ENCODE measurements around the gene PDE4D. TPM values are rescaled to one million over a fixed set of nuclear protein-coding genes. Genes with fewer than 3 reads are reported as not detected.

PDE4D gene
- total RNA-seq, 1 donor from 2014 or later, result 39.2 TPM

DNA sequence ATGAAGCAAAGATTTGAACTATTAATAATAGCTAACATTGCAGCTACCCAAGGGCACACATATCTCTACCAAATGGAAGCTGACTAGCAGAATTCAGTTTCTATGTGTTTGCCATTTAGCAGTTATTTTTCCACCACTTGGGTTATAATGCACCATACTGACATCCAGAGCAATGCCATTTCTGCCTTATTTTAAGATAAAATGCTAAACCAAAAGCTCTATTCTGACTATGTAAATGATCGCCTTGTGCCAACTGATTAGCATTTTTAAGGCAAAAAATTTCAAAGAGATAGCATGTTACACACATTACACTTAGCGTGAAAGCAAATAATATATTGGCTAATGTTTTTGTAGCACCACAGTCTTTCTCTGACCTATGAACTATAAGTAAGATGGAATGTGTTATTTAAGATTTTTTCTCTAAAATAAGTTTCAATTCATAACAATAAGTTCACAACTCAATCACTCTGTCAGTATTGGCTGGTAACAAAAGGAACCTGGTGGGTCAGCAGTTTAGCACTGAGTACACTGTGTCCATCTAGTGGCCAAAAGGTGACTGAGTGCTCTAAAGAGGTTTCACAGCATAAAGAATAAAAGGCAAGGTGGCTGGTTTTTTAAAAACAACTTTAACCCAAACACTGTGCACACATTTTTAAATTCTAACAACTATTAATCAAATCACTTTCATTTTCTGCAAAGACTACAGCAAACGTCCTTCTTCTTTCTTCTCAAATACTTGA, 443.5 kb downstream of the PDE4D start:
- Histone ChIP-seq H3K27me3 (ENCODE audit: control insufficient read depth, insufficient read depth, low read length) (no peaks in the 10 kb centered on the region), H3K4me3 (ENCODE audit: low read depth, low read length) (no peak overlapping the region), H3K36me3 (ENCODE audit: control insufficient read depth, insufficient read depth, low read length) (no peaks in the 10 kb centered on the region)
- TF ChIP-seq, protein P1, sequence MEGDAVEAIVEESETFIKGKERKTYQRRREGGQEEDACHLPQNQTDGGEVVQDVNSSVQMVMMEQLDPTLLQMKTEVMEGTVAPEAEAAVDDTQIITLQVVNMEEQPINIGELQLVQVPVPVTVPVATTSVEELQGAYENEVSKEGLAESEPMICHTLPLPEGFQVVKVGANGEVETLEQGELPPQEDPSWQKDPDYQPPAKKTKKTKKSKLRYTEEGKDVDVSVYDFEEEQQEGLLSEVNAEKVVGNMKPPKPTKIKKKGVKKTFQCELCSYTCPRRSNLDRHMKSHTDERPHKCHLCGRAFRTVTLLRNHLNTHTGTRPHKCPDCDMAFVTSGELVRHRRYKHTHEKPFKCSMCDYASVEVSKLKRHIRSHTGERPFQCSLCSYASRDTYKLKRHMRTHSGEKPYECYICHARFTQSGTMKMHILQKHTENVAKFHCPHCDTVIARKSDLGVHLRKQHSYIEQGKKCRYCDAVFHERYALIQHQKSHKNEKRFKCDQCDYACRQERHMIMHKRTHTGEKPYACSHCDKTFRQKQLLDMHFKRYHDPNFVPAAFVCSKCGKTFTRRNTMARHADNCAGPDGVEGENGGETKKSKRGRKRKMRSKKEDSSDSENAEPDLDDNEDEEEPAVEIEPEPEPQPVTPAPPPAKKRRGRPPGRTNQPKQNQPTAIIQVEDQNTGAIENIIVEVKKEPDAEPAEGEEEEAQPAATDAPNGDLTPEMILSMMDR (IDR thresholded peaks at IDR 0.05; ENCODE audit: insufficient read depth, low read length, poor library complexity, severe bottlenecking), result peak; percentile 20
- no peak for DNase-seq (ENCODE audit: low read depth)

DNA sequence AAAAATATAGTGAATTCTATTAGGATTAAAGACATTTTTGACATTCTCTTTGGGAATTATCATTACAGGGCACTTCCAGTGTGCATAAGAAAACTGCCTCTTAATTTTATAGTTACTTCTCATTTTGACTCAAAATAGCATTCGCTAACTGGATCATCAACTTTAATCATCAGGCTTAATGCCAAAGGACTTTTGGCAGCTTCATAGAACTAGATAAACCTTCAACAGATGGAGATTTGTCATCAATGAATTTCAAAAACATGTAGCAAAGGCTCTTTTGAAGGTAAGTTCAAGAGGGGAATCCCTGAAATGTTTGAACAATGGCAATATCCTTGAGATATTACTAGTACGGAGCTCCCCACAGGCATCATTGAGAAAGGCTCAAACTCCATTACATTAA, 447.2 kb downstream of the PDE4D start:
- TF ChIP-seq, protein P1 (IDR thresholded peaks at IDR 0.05; ENCODE audit: insufficient read depth, low read length, poor library complexity, severe bottlenecking), result no peak
- H3K27me3 ChIP-seq (ENCODE audit: control insufficient read depth, insufficient read depth, low read length), result no peaks in the 10 kb centered on the region
- no peaks in the 10 kb centered on the region for H3K36me3 ChIP-seq (ENCODE audit: control insufficient read depth, insufficient read depth, low read length)
- no peak for DNase-seq (ENCODE audit: low read depth)
- H3K4me3 ChIP-seq (ENCODE audit: low read depth, low read length), result no peak overlapping the region

DNA sequence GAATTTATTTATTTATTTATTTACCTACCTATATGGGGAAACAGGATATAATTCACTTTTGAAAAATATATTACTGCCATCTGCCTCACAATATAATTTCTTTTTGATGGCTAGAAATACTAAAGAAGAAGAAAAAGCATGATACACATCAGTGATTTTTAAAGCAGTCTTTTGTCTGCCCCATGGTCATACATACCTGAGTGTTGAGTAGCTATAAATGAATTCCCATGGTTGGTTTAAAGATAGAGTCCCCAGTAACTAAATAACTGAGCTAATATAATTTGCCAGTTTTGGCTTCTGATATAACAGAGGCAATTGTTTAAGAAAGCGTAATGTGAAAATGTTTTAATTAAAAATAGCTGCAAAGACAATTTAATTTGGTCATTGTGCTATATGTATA, 447.8 kb downstream of the PDE4D start:
- peak; percentile 54 for DNase-seq (ENCODE audit: low read depth)

DNA sequence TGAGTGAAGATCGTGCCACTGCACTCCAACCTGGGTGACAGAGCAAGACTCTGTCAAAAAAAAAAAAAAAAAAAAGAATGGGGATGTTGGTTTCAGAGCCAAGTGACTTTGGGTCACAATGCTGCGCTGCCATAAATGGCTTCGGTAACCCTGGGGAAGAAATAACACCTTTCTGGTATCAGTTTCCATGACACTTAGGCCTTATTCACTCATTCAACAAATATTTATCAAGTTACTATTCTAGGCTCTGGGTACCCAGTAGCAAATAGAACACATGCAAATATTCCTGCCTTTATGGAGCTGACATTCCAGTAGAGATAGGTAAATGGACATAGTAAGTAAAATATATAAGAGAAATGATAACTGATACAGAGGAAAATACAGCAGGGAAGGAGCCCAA, 454.2 kb downstream of the PDE4D start:
- Histone ChIP-seq H3K4me3 (ENCODE audit: low read depth, low read length) (no peak overlapping the region), H3K27me3 (ENCODE audit: control insufficient read depth, insufficient read depth, low read length) (no peaks in the 10 kb centered on the region), H3K36me3 (ENCODE audit: control insufficient read depth, insufficient read depth, low read length) (no peaks in the 10 kb centered on the region)
- TF ChIP-seq, protein P1 (IDR thresholded peaks at IDR 0.05; ENCODE audit: insufficient read depth, low read length, poor library complexity, severe bottlenecking), result no peak
- DNase-seq (ENCODE audit: low read depth), result no peak

More for the DNA sequence above, 447.8 kb downstream of the PDE4D start:
- H3K36me3 ChIP-seq (ENCODE audit: control insufficient read depth, insufficient read depth, low read length), result no peaks in the 10 kb centered on the region
- TF ChIP-seq, protein P1 (IDR thresholded peaks at IDR 0.05; ENCODE audit: insufficient read depth, low read length, poor library complexity, severe bottlenecking), result no peak
- no peaks in the 10 kb centered on the region for H3K27me3 ChIP-seq (ENCODE audit: control insufficient read depth, insufficient read depth, low read length)
- H3K4me3 ChIP-seq (ENCODE audit: low read depth, low read length), result no peak overlapping the region

DNA sequence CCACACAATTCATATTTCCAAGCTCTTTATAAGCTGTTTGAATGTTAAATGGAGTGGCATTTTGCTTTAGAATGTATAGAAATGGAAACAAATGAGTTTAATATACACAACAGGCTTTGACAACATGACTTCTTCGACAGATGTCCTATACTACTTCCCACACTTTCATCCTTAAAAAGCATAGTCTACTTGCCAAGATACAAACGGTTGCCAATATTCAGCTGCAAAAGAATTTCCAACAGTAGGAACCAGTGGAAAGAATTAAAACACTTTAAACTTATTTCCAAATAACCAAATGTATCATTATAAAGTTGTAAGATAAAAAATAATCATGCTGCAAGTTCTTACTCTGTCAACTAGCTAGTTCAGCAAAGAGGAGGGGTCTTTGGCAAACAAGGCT, 456.4 kb downstream of the PDE4D start:
- DNase-seq (ENCODE audit: low read depth), result no peak
- Histone ChIP-seq H3K36me3 (ENCODE audit: control insufficient read depth, insufficient read depth, low read length) (no peaks in the 10 kb centered on the region), H3K4me3 (ENCODE audit: low read depth, low read length) (no peak overlapping the region), H3K27me3 (ENCODE audit: control insufficient read depth, insufficient read depth, low read length) (no peaks in the 10 kb centered on the region)
- TF ChIP-seq, protein P1 (IDR thresholded peaks at IDR 0.05; ENCODE audit: insufficient read depth, low read length, poor library complexity, severe bottlenecking), result no peak

Measured in kidney epithelial cell (primary cell).